COLO668 (cell line): Measurements from ENCODE around the gene P2RY10.
"Not testable (repeated sequence)": the region's sequence is repeated elsewhere in the genome, so short reads cannot be mapped to it uniquely, and the experiment has no call there.

Source experiments
- DNase-seq: peaks from one replicate; lab custom pipeline; 2025; ENCODE audit not compliant: unreplicated experiment; lab: John Stamatoyannopoulos, UW

Gene P2RY10

GRCh38 chrX:78945186-78945912 lies at the start of gene P2RY10:
P2RY10 (plus strand) TSS chrX:78945391; CDS start chrX:78960521, 15,130 bp downstream.
- no peak for DNase-seq

- no peak for DNase-seq
These were observed 22.4 kb upstream of the P2RY10 start for GRCh38 chrX:78922754-78923153.

GRCh38 chrX:78923198-78924015 lies 21.8 kb upstream of the P2RY10 start:
- no peak for DNase-seq

- DNase-seq = no peak
These were observed 13.4 kb upstream of the P2RY10 start for GRCh38 chrX:78931814-78932213.

GRCh38 chrX:78934866-78935265 lies 10.3 kb upstream of the P2RY10 start:
- DNase-seq = no peak

- no peak for DNase-seq
These were observed 840 bp upstream of the P2RY10 start for GRCh38 chrX:78944351-78944750.

GRCh38 chrX:78946178-78946931 lies 1.2 kb downstream of the P2RY10 start:
- no peak for DNase-seq

- DNase-seq = no peak
These were observed 5.0 kb downstream of the P2RY10 start for GRCh38 chrX:78950009-78950835.

GRCh38 chrX:78957049-78957767 lies 12.0 kb downstream of the P2RY10 start:
- DNase-seq = no peak

- DNase-seq = no peak
These were observed 12.6 kb downstream of the P2RY10 start for GRCh38 chrX:78957768-78958130.

GRCh38 chrX:78958419-78959116 lies 13.4 kb downstream of the P2RY10 start:
- DNase-seq = no peak

- no peak for DNase-seq
These were observed 15.7 kb downstream of the P2RY10 start for GRCh38 chrX:78960888-78961287.

GRCh38 chrX:78964598-78964997 lies 19.4 kb downstream of the P2RY10 start:
- no peak for DNase-seq

GRCh38 chrX:78979789-78980464 lies 34.7 kb downstream of the P2RY10 start:
- DNase-seq = no peak

- DNase-seq = no peak
These were observed 44.2 kb downstream of the P2RY10 start for GRCh38 chrX:78989349-78989748.

- no peak for DNase-seq
These were observed 52.8 kb downstream of the P2RY10 start for GRCh38 chrX:78997870-78998558.

GRCh38 chrX:79007540-79007939 lies 62.3 kb downstream of the P2RY10 start:
- DNase-seq = not testable (repeated sequence)
